Esophagus squamous epithelium (tissue), 5 donors: ENCODE results near the gene LY86. TPM values are rescaled to one million over a fixed set of nuclear protein-coding genes. Genes with fewer than 3 reads are reported as not detected.
"Not testable (repeated sequence)": the region's sequence is repeated elsewhere in the genome, so short reads cannot be mapped to it uniquely, and the experiment has no call there.

Source experiments
- DNase-seq: peaks from one replicate; lab custom pipeline; 2025; lab: John Stamatoyannopoulos, UW
- H3K27ac ChIP-seq, 4 donors: fragments of 200-600 bp; sonication (generic); one replicate each; pipeline ENCODE4 v1.5.1; 2016 to 2019; ENCODE audit warnings: mild to moderate bottlenecking in 1 of 4
- H3K27me3 ChIP-seq, 4 donors: fragments of 200-600 bp; sonication (generic); 1 replicate in 3 of 4; 2 replicates in 1 of 4; pipeline versions ENCODE4 v1.5.1 to v1.6.0; 2017 to 2021; ENCODE audit warnings: antibody characterized with exemption in 1 of 4
- H3K36me3 ChIP-seq, 3 donors: fragments of 200-600 bp; sonication (generic); one replicate each; pipeline ENCODE4 v1.5.1; 2016 to 2019
- H3K4me1 ChIP-seq, 3 donors: fragments of 200-600 bp; sonication (generic); one replicate each; pipeline ENCODE4 v1.5.1; 2017 to 2019
- H3K4me3 ChIP-seq, 4 donors: fragments of 200-600 bp; sonication (generic); 1 replicate in 3 of 4; 2 replicates in 1 of 4; pipeline ENCODE4 v1.5.1; 2016 to 2019; ENCODE audit warnings: mild to moderate bottlenecking in 2 of 4, moderate library complexity in 1 of 4
- H3K9me3 ChIP-seq, 3 donors: fragments of 200-600 bp; sonication (generic); one replicate each; pipeline ENCODE4 v1.5.1; 2016 to 2019
- POLR2A ChIP-seq, 4 donors: fragments of 450-650 bp; IDR thresholded peaks; one replicate each; pipeline ENCODE4 v1.6.1; 2017; ENCODE audit warnings: antibody characterized with exemption in 4 of 4, mild to moderate bottlenecking in 4 of 4, moderate library complexity in 3 of 4
- WGBS, 2 donors: methylation state at CpG; one replicate each; pipeline ENCODE4 v1.1.5; 2018; 5-methylcytosine and 5-hydroxymethylcytosine counted together
- intact Hi-C: fragments of 100-400 bp; cut with DNase I; formaldehyde crosslinking; loops from one replicate; pipeline ENCODE4 v1.15.0; 2022
- total RNA-seq, 4 donors: library from RNA; depleted of rRNA; stranded (reverse); fragments of >200 nt; gene quantifications; one replicate each; pipeline ENCODE4 v1.1.0, GENCODE V29; 2016
- TF ChIP-seq, protein P1 (sequence below), 6 experiments: fragments of 450-650 bp in 4 of 6; fragments of 200-600 bp in 2 of 6; sonication (generic) in 2 of 6; IDR thresholded peaks; one replicate each; pipeline ENCODE4 v1.5.1; 2016 to 2019; ENCODE audit warnings: antibody characterized with exemption in 6 of 6, mild to moderate bottlenecking in 4 of 6, moderate library complexity in 4 of 6
- donor health status: DM: yes; HTN: yes; CAD: no.

The LY86 gene
- total RNA-seq, 4 donors from 2014 or later = 2.3 TPM; not detected in 2

DNA sequence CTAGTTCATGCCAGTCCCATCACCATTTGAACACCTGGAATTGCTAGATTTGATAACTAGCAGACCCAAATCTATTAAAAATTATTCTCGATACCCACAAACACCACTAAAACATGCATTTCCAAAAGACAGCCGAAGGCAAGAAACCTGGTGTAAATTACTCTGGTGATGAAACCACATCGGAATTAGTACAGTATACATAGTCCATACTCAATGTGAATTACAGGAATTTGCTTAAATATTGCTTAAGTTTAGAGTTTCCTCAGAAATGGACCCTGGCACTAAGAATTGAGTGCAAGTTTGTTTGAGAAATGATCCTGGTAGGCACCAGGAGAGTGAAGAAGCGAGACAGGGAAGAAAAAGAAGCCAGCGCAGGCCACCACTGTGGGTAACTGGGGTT is 13.7 kb downstream of the LY86 start:
- intact Hi-C loops = no loop called here
- Histone ChIP-seq H3K36me3 (no peaks in the 10 kb centered on the region), H3K27me3 (peaks cover 0 to 18% (median 0%) of the 10 kb centered on the region in 4 donors), H3K9me3 (no peaks in the 10 kb centered on the region), H3K4me1 (no peaks in the 10 kb centered on the region), H3K4me3 (no peak overlapping the region), H3K27ac (no peak overlapping the region)
- no peak for DNase-seq
- WGBS, 2 donors = 87 to 89% methylated on average over 5 of the region's 5 CpGs
- TF ChIP-seq, protein P1, sequence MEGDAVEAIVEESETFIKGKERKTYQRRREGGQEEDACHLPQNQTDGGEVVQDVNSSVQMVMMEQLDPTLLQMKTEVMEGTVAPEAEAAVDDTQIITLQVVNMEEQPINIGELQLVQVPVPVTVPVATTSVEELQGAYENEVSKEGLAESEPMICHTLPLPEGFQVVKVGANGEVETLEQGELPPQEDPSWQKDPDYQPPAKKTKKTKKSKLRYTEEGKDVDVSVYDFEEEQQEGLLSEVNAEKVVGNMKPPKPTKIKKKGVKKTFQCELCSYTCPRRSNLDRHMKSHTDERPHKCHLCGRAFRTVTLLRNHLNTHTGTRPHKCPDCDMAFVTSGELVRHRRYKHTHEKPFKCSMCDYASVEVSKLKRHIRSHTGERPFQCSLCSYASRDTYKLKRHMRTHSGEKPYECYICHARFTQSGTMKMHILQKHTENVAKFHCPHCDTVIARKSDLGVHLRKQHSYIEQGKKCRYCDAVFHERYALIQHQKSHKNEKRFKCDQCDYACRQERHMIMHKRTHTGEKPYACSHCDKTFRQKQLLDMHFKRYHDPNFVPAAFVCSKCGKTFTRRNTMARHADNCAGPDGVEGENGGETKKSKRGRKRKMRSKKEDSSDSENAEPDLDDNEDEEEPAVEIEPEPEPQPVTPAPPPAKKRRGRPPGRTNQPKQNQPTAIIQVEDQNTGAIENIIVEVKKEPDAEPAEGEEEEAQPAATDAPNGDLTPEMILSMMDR (IDR thresholded peaks at IDR 0.05) = no peak
- TF ChIP-seq POLR2A (IDR thresholded peaks at IDR 0.05) = no peak

DNA sequence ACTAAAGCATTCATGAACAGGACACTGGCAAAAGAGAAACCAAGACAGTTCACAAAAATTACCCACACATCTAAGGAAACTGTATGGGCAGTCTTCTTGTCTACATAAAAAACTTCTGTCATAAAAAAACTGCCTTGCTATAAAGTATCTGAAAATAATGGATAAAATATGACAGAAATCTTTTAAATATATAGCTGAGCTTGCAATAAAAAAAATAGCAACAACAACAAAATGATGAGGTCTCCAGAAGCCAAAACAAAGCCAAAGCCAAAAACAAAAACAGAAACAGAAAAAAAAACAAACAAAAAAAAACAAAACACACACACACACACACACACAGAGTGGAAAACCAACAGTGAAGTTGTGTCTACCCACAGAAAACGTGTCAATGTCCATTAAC is 14.8 kb downstream of the LY86 start:
- WGBS, 2 donors = 61 to 68% methylated on average over 1 of the region's 1 CpG
- no peak for TF ChIP-seq POLR2A (IDR thresholded peaks at IDR 0.05)
- TF ChIP-seq, protein P1 (IDR thresholded peaks at IDR 0.05) = no peak
- no peak for DNase-seq
- no peak overlapping the region for H3K27ac ChIP-seq
- H3K9me3 ChIP-seq = no peaks in the 10 kb centered on the region
- H3K4me3 ChIP-seq = no peak overlapping the region
- H3K36me3 ChIP-seq = no peaks in the 10 kb centered on the region
- no peaks in the 10 kb centered on the region for H3K4me1 ChIP-seq
- intact Hi-C loops = no loop called here
- peaks cover 0 to 15% (median 0%) of the 10 kb centered on the region in 4 donors for H3K27me3 ChIP-seq

DNA sequence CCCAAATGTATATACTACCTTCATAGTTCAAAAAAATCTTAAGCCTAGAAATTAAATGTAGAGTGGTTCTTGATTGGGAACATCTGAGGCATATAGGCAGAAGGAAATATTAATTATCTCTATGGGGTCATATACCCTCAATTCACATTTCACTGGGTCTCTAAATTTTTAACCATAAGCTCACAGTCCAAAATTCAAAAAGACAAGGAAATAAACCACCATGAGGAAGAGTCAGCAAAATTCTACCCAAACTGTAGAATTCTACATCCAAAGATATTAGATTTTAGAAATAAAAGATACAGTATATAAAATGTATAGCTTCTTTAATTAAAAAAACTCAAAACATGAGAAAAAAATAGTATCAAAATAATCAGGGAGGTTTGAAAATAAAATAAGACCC is 15.5 kb downstream of the LY86 start:
- no peak overlapping the region for H3K27ac ChIP-seq
- H3K9me3 ChIP-seq = no peaks in the 10 kb centered on the region
- no peak overlapping the region for H3K4me3 ChIP-seq
- no peaks in the 10 kb centered on the region for H3K36me3 ChIP-seq
- peaks cover 0 to 8% (median 0%) of the 10 kb centered on the region in 4 donors for H3K27me3 ChIP-seq
- TF ChIP-seq, protein P1 (IDR thresholded peaks at IDR 0.05) = no peak
- no peak for TF ChIP-seq POLR2A (IDR thresholded peaks at IDR 0.05)
- intact Hi-C loops = no loop called here
- no peaks in the 10 kb centered on the region for H3K4me1 ChIP-seq
- no peak for DNase-seq

DNA sequence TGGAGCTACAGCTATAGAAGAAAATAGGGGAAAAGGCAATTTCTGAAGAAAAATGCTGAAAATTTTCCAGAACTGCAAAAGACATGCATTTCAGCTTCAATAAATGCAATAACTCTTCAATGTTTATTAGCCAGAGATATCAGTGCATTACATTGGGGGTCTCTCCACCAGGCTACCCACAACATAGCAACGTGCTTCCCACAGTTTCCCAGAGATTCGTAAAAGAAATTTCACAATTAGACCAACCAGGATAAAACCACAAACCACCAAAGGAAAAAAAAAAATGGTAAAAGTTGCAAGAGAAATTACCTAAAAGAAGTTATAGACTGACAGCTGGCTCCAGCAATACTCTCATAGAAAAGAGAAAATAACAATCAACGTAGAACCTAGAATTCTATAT is 16.0 kb downstream of the LY86 start:
- intact Hi-C loops = no loop called here
- 52 to 56% methylated on average over 3 of the region's 3 CpGs for WGBS, 2 donors
- Histone ChIP-seq H3K9me3 (no peaks in the 10 kb centered on the region), H3K4me1 (no peaks in the 10 kb centered on the region), H3K27me3 (peaks cover 0 to 3% (median 0%) of the 10 kb centered on the region in 4 donors), H3K36me3 (no peaks in the 10 kb centered on the region), H3K27ac (no peak overlapping the region), H3K4me3 (no peak overlapping the region)
- TF ChIP-seq, protein P1 (IDR thresholded peaks at IDR 0.05) = no peak
- TF ChIP-seq POLR2A (IDR thresholded peaks at IDR 0.05) = no peak
- DNase-seq = no peak

DNA sequence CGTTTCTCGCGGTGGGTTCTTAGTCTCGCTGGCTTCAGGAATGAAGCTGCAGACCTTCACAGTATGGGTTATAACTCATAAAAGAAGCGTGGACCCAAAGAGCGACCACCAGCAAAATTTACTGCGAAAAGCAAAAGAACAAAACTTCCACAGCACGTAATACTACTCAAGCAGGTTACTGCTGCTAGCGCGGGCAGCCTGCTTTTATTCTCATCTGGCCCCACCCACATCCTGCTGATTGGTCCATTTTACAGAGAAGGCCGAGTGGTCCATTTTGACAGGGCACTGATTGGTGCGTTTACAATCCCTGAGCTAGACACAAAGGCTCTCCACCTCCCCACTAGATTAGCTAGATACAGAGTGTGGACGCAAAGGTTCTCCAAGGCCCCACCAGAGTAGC is 17.4 kb downstream of the LY86 start:
- Histone ChIP-seq H3K4me3 (no peak overlapping the region), H3K36me3 (no peaks in the 10 kb centered on the region), H3K4me1 (no peaks in the 10 kb centered on the region), H3K9me3 (no peaks in the 10 kb centered on the region), H3K27ac (no peak overlapping the region), H3K27me3 (no peaks in the 10 kb centered on the region)
- DNase-seq = no peak
- TF ChIP-seq, protein P1 (IDR thresholded peaks at IDR 0.05) = no peak
- no peak for TF ChIP-seq POLR2A (IDR thresholded peaks at IDR 0.05)
- WGBS, 2 donors = 82 to 88% methylated on average over 10 to 13 of the region's 13 CpGs
- intact Hi-C loops = no loop called here

DNA sequence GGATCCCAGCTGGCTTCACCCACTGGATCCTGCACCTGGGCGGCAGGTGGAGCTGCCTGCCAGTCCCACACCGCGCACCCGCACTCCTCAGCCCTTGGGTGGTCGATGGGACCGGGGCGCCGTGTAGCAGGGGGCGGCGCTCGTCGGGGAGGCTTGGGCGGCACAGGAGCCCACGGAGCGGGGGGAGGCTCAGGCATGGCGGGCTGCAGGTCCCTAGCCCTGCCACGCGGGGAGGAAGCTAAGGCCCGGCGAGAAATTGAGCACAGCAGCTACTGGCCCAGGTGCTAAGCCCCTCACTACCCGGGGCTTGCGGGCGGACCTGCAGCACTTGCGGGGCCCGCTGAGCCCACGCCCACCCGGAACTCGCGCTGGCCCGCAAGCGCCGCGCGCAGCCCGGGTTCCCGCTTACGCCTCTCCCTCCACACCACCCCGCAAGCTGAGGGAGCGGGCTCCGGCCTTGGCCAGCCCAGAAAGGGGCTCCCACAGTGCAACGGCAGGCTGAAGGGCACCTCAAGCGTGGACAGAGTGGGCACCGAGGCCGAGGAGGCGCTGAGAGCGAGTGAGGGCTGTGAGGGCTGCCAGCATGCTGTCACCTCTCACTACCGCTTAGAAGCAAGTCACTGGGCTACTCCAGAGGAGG is 18.0 kb downstream of the LY86 start:
- WGBS, 2 donors = 95 to 96% methylated on average over 7 to 14 of the region's 47 CpGs
- DNase-seq, intact Hi-C loops: not testable (repeated sequence)

More for the DNA sequence above, 18.0 kb downstream of the LY86 start:
- not testable (repeated sequence) for H3K27ac ChIP-seq, H3K4me3 ChIP-seq, H3K36me3 ChIP-seq, H3K27me3 ChIP-seq, H3K9me3 ChIP-seq, H3K4me1 ChIP-seq
